MV-4-11 (cell line): Measurements from ENCODE around the gene BAD.
"Not testable (repeated sequence)": the region's sequence is repeated elsewhere in the genome, so short reads cannot be mapped to it uniquely, and the experiment has no call there.

Source experiments
- DNase-seq: peaks from one replicate; lab custom pipeline; 2025; lab: John Stamatoyannopoulos, UW

The BAD gene

GRCh38 chr11:64284048-64284961, at the start of gene BAD:
Gene BAD, minus strand, starts transcription at chr11:64284665. Its CDS starts 297 bp downstream, at chr11:64284368.
- DNase-seq: peak; percentile 88

GRCh38 chr11:64333556-64333955, 49.1 kb upstream of the BAD start:
- no peak for DNase-seq

DNA sequence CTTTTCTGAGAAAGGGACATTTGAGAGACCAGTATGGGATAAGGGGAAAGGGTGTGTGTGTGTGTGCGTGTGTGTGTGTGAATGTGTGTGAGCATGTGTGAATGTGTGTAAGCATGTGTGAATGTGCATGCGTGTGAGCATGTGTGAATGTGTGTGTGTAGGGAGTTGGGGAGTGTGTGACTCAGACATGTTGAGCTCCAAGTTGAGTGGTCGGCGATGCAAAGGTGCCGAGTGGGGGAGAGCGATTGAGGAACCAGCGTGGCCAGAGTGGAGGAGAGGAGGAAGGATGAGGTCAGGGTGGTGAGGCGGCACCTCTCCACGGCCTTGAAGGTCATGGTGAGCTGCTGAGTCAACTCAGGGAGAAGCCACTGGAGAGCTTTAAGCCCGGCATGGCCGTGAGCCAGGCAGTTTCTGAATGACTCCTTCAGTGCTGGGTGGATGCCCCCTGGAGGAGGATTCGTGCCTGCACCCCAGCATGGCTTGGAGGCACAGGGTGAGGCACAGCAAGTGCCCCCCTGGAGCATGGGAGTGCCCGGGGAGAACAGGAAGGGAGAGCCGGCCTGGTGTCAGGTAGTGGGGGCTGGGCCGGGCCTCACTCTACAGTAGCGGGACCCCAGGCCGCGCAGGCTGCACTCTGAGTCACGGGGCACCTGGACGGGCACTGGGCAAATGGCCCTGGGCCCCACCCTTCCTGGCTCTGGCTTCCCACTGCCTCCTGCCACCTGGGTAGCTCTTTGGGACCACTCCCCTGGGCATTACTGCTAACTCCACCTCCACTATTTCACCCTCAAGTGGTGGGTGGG, 47.3 kb upstream of the BAD start:
- DNase-seq: peak; percentile 99

DNA sequence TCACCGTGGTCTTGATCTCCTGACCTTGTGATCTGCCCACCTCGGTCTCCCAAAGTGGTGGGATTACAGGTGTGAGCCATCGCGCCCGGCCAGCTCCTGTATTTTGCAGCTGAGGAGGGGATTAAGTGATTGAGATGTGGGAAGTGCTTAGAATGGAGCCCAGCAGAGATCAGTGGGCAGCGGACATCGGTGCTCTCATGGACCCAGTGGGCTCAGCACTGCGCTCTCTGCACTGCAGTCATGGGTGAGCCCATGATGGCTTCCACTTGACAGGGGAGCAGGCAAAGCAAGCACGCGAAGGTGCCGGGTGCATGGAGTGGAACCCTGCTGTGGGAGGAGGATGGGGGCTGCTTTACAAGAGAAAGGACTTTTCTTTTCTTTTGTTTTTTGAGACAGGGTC, 46.4 kb upstream of the BAD start:
- DNase-seq: no peak

GRCh38 chr11:64327993-64328392, 43.5 kb upstream of the BAD start:
- no peak for DNase-seq

DNA sequence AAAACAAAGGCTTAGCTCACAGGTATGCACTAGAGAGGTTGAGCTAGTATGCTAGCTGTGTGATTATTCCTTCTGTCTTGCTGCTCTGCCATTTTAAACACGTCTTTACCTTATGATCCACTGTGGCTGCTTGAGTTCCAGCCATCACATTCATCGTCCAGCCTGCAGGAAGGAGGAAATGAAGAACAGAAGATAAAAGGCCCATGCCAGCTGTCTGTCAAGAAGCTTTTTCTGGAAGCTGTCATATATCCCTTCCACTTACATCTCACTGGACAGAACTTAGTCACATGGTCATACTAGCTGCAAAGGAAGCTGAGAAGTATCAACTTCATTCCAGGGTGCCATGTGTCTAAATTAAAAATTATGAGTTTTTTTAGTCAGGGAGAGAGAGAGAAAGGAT, 42.9 kb upstream of the BAD start:
- no peak for DNase-seq

DNA sequence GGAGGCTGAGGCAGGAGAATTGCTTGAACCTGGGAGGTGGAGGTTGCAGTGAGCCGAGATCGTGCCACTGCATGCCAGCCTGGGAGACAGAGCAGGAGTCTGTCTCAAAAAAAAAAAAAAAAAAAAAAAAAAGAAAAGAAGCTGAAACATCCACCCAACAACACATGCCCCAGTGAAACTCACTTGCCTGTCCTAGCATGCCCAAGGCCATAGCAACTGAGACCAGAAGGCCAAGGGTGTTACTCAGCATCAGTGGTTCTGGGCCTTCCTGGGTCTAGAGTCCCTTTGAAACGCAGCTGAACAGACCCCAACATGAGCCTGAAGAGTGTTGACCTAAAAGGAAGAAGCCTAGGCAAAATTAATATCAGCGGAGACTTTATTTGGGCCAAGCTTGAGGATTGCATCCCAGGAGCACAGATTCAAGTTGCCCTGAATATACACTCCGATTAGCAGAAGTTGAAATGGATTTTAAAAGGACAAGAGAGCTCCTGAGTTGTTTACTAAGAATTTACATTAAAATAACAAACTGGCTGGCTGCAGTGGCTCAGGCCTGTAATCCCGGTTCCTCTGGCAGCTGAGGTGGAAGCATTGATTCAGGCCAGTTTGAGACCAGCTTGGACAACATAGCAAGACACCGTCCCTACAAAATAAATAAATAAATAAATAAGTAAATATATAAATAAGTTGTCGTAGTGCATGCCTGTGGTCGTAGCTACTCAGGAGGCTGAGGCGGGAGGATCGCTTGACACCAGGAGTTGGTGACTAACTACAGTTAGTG, 40.4 kb upstream of the BAD start:
- no peak for DNase-seq

GRCh38 chr11:64323984-64324383, 39.5 kb upstream of the BAD start:
- not testable (repeated sequence) for DNase-seq

GRCh38 chr11:64323373-64323772, 38.9 kb upstream of the BAD start:
- no peak for DNase-seq

GRCh38 chr11:64322925-64323260, 38.4 kb upstream of the BAD start:
- DNase-seq: no peak

GRCh38 chr11:64321533-64321932, 37.1 kb upstream of the BAD start:
- no peak for DNase-seq

GRCh38 chr11:64321026-64321425, 36.6 kb upstream of the BAD start:
- DNase-seq: no peak

GRCh38 chr11:64320556-64320955, 36.1 kb upstream of the BAD start:
- no peak for DNase-seq

GRCh38 chr11:64318766-64319761, 34.6 kb upstream of the BAD start:
- DNase-seq: peak; percentile 55

GRCh38 chr11:64317961-64318765, 33.7 kb upstream of the BAD start, which contains the start of gene PRDX5:
Gene PRDX5, plus strand, starts transcription at chr11:64318121. Its CDS starts 95 bp downstream, at chr11:64318216.
- peak; percentile 97 for DNase-seq

DNA sequence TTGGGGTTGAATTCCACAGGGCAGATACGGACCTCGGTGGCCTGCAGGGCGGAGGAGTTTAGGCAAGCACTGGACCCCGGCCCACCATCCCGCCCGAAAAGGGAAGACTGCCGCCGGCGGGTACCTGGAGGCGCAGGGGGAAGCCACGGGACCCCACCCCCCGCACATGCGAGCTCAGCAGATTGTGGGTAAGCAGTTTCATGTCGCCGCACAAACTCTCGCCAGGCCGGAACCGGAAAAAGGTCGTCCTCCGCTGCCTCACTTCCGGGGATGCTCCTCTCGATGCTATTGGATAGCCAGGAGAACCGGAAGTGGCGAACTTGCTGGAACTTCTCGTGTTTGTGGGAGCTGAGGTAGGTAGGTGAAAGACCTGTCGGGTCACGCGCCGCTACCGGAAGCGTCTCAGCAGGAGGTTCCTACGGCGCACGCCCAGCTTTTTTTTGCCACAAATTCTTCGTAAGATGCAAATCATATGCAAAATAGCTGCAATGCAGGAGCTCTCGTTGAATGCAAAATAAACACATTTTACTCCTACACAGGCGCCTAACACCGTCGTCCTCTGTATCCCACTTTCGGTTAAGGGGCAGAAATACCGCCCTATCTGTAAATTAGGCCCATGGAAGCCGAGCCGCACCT, 33.0 kb upstream of the BAD start, which contains the start of gene TRMT112:
Gene TRMT112, minus strand, starts transcription at position 235 of the 636 bp plus-strand sequence. Its CDS starts 33 bp downstream, at position 202.
- DNase-seq: peak; percentile 98

GRCh38 chr11:64316672-64317324, 32.3 kb upstream of the BAD start:
- peak; percentile 48 for DNase-seq

DNA sequence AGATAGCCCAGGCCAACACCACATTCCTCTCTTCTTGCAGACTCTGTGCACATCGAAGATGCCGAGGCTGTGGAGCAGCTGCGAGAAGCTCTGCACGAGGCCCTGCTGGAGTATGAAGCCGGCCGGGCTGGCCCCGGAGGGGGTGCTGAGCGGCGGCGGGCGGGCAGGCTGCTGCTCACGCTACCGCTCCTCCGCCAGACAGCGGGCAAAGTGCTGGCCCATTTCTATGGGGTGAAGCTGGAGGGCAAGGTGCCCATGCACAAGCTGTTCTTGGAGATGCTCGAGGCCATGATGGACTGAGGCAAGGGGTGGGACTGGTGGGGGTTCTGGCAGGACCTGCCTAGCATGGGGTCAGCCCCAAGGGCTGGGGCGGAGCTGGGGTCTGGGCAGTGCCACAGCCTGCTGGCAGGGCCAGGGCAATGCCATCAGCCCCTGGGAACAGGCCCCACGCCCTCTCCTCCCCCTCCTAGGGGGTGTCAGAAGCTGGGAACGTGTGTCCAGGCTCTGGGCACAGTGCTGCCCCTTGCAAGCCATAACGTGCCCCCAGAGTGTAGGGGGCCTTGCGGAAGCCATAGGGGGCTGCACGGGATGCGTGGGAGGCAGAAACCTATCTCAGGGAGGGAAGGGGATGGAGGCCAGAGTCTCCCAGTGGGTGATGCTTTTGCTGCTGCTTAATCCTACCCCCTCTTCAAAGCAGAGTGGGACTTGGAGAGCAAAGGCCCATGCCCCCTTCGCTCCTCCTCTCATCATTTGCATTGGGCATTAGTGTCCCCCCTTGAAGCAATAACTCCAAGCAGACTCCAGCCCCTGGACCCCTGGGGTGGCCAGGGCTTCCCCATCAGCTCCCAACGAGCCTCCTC, 31.4 kb upstream of the BAD start:
- DNase-seq: not testable (repeated sequence)
